ENCODE measurements around the gene TFG.

The TFG gene

DNA sequence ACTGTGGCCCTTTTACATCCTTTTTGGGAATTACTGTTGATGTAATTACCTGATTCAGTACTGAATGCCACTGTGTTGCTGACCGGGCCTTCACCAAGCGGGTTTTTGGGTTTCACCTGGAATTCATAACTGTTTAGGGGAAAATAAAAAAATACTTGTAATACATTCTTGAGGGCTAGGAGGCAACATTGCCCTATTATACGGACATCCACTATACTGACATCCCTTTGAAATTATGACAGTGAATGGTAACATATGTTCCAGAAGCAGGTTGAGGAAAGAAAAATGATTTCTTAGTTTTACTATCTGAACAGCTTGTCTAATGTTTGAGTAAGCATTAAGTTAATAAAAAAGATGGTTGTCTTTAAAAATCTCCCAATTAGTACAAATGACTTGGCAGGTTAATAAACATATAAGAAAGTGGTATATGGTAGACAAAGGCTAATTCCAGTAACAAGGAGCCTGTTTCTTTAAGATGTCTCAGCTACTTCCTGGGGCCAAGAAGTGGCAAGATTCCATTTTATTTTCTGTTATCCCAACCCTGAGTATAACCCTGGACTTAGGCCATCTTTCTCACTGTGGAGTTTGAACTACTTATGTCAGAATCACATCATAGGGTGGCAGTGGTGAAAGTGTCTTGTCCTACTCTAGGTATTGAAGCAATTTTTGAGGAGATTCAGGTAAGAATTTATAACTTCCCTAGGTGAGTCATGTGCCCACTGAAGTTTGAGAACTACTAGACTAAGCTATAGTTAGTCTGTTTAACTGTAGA, 45.5 kb downstream of the TFG start:
- no peak for DNase-seq (ENCODE audit: low spot score)

GRCh38 chr3:100756441-100756840, 47.1 kb downstream of the TFG start:
- no peak for DNase-seq (ENCODE audit: low spot score)

DNA sequence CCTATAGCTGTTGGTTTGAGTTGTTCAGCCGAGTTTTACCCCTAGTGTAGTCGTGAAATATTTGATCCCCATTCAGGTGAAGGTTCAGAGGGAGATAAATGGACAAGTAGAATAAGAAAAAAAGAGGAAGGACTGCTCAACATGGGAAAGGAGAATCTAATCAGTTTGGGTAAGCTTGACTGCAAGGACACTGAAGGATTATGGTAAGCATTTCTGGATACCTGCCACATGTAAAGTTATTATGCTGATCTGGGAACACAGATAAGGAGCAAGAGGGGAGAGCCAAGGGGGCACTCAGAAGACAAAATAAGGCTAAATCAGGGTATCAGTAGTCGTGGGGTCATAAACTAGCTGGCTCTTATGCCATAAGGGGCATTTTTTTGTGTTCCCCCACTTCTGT, 49.9 kb downstream of the TFG start:
- no peak for DNase-seq (ENCODE audit: low spot score)

DNA sequence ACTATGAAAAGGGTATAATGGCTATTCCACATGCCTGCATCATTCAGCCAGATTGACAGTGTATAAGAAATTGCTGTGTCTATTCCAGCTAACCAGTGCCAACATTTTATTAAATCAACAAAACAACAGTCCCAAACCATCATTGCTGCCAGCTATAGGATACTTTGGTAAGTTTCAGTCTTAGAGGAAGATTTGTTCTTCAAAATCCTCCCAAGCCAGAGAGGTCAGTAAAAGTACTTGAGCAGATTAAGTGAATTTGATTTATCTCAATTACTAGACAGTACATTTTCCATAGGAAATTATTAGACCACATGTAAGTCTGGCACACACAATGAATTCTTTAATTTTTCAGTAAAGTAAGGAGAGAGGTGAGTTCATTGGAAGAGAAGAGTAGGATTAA, 50.7 kb downstream of the TFG start:
- no peak for DNase-seq (ENCODE audit: low spot score)

- DNase-seq (ENCODE audit: low spot score), result no peak
These were observed 51.1 kb downstream of the TFG start for GRCh38 chr3:100760377-100760776.

GRCh38 chr3:100761211-100761942, 52.1 kb downstream of the TFG start:
- DNase-seq (ENCODE audit: low spot score), result no peak

DNA sequence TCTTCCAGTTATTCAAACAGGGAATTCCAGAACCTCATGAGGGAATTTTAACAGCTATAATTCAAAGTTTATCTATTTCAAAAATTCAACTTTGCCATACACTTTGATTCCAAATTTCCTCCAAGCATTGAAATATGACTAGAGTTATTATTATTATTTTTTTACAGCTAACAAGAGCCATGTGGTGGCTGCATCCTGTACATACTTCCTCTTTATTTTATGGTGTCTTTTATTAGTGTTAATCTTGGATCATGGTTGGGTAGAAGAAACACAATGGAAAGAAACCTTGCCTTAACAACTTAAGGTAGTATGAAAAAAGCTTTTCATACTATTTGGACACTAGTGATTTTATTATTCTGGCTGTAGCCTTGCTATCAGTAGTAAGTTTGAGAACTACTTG, 52.7 kb downstream of the TFG start:
- no peak for DNase-seq (ENCODE audit: low spot score)

GRCh38 chr3:100765437-100765975, 56.2 kb downstream of the TFG start:
- no peak for DNase-seq (ENCODE audit: low spot score)

GRCh38 chr3:100766069-100766468, 56.8 kb downstream of the TFG start:
- DNase-seq (ENCODE audit: low spot score), result no peak

- DNase-seq (ENCODE audit: low spot score), result no peak
These were observed 60.4 kb downstream of the TFG start for GRCh38 chr3:100769693-100770092.

DNA sequence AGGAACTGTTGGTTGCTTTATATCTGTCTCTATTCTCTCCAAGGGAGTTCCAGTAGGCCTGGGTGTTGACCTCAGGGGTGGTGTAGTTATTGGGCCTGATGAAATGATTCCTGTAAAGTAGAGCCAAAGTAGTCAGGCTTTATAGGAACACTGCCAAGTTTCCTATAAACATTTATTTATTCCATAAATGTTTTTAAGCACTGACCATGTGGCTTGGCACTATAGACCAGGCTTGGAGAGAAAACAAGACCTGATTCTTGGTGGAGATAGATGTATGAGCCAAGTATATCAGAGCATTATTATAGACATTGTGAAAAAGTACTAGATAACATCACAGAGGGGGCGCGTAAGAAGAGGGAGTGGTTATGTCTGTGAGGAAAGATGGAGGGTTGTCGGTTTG, 65.9 kb downstream of the TFG start:
- no peak for DNase-seq (ENCODE audit: low spot score)

- DNase-seq (ENCODE audit: low spot score), result no peak
These were observed 66.4 kb downstream of the TFG start for GRCh38 chr3:100775669-100776068.

DNA sequence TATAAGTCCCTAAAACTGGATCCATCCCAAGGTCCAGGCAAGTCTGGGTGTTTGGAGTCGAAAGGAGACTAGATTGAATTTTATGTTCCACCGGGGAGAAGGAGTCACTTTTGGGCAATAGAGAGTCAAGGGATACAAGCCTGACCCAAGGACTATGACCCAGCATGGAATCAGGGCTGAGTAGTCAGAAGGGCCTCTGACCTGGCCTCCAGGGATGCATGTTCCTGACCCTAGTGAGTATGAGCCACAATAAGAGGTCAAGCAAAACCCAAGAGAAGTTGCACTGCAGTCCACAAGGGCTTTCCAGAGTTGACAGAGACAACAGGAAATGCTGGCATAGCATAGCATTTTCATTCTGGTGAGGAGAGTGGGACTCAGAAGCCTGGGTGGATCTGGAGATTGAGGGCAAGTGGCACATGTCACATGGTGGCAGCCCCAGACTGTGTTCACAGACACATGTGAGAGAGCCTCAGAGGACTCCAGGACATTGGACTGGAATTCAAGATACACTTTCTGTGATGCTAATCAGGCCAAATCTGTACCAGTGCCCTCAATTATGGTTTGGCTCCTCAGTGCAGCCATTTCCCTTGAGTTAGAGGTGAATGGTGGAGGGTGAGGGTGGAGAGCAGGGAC, 66.9 kb downstream of the TFG start:
- no peak for DNase-seq (ENCODE audit: low spot score)

- DNase-seq (ENCODE audit: low spot score), result no peak
These were observed 67.5 kb downstream of the TFG start for GRCh38 chr3:100776746-100777145.

DNA sequence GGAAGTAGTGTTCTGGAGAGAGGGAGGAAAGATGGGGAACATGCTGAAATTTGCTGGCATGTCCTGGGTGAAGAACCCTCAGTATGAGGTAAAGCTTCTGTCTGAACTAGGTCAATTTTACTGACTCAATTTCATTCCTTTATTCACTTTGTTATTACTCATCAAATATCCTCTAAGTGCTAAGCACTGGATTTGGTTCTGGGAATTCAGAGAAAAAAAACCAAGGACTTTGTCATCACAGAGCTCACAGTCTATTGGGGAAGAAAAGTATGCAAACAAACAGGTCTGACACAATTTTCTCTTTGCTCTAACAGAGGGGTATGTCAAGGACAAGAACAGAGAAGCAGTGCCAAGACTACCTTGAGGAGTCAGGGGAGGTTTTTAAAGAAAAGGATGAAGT, 68.0 kb downstream of the TFG start:
- no peak for DNase-seq (ENCODE audit: low spot score)

DNA sequence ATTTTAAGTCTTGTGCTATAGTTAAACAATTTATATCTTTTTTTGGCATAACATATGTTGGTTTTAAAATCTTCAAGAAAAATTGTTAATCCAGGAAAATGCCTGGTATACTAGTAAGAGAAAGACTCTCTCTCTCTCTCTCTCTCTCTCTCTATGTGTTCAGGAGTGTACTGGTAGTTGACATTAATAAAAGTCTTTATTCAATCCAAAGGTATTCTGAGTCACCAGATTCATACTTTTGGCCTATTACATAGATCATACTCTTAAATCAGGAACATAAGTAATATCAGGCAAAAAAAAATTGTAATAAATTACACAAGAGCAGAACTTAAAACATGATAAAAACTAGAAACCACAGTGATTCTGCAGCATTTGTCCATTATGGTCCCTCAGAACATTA, 70.2 kb downstream of the TFG start:
- no peak for DNase-seq (ENCODE audit: low spot score)

DNA sequence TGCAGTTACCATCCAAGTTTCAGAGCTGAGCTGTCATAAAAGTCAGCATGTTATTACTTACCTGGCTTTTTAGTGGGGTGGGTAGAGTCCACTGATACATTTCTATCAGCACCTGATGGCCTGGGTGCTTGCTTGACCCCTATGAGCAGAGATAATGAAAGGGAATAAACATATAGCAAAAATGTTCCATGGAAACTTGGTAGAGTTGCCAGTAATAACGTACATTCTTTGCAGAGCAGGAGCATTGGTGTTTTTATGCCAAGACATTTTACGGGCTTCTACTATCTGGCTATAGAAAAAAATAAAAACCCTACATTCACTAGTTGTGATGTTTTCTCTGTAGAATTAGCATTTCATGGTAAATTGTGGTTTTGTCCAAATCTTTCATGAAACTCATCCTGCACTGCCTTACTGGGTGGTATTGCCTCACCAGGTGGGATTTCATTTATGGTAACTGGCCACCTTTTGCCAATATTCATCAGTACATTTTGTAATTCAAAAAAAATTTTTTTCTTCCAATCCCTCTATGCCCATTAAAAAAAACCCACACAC, 70.9 kb downstream of the TFG start:
- no peak for DNase-seq (ENCODE audit: low spot score)

GRCh38 chr3:100781301-100781700, 72.0 kb downstream of the TFG start:
- no peak for DNase-seq (ENCODE audit: low spot score)

- DNase-seq (ENCODE audit: low spot score), result no peak
These were observed 73.1 kb downstream of the TFG start for GRCh38 chr3:100782348-100782747.

DNA sequence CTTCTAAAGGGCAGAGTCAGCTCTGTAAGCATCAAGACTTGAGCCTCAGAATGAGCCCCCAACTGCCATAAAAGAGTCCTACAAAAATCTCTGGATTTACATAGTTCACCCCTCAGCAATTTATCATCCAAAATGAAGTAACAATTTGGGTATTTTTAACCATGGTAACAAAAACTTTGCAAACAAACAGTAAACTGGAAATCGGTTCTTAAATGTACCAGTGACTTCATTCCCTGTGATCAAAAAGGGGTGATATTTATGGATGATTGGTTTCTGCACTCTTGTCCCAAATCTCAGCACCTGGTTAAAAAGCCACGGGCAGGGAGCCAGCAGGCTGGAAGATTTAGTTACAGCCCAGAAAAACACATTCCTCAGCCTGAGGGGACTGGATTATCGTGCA, 73.6 kb downstream of the TFG start:
- no peak for DNase-seq (ENCODE audit: low spot score)

DNA sequence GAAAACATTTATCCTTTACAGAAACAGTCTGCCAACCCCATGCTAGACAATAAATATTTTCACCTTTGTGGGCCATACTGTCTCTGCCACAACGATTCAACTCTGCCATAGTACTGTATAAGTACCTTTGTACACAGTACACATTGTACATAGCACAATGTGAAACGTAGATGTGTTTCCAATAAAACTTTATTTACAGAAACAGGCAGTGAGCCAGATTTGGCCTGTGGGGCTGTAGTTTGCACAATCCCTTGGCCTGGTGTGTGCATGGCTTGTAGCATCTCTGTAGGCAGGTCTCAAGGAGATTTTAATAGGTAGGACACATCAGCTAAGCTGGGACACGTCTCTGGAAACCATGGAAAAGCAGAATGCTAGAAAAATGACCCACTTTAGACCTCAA, 74.3 kb downstream of the TFG start:
- no peak for DNase-seq (ENCODE audit: low spot score)

DNA sequence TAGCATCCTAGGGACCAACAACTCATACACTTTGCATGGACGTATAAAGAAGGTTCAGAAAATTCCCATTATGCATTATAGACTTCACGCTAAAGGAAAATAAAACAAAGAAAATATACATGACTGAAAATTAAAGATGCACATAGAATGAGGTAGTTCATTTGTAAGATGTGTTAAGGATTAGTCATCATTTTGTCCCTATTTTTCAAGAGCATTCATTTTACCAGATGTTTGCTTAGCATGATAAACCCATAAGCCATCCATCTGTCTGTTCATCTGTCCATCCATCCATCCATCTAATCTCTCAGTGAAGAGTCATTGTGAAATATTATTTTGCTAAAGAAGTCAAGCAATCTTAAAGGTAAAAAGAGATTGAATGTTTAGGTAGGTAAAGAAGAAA, 80.3 kb downstream of the TFG start:
- DNase-seq (ENCODE audit: low spot score), result no peak

DNA sequence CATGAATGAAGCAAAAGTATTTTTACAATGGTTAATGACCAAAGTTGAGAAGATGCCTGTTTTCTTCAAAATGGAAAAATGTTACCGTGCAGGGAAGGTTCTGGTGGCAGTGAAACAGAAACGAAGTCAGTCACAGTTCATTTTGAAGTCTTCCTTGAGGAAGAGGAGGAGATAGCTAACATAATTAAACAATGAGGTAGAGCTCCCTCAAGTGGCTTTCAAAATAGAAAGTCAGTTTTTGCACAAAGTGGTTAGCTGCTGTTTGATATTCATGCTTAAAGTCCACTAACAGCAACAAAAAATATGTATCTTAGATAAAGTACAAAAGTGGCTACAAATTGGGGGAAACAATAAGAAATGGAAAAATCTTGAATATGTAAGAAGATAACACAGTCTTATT, 87.3 kb downstream of the TFG start:
- no peak for DNase-seq (ENCODE audit: low spot score)

Measured in CD4-positive, alpha-beta T cell treated with Interleukin-6 at 100 ng/mL for 8 hours (primary cell).